Endothelial cell (in vitro differentiated cells): ENCODE data around the gene RBFOX2. TPM values are rescaled to one million over a fixed set of nuclear protein-coding genes. Genes with fewer than 3 reads are reported as not detected.
"Not testable (repeated sequence)": the region's sequence is repeated elsewhere in the genome, so short reads cannot be mapped to it uniquely, and the experiment has no call there.

Experiments
- DNase-seq: peaks from one replicate; pipeline ENCODE4 v3.0.0; 2021; ENCODE audit warnings: low spot score
- H3K27ac Mint-ChIP-seq: one replicate; pipeline ENCODE4 v1.8.0; 2021; ENCODE audit warnings: mixed read lengths, inconsistent platforms; ENCODE audit not compliant: unreplicated experiment
- H3K27me3 Mint-ChIP-seq: one replicate; pipeline ENCODE4 v1.8.0; 2021; ENCODE audit warnings: mild to moderate bottlenecking, moderate library complexity, mixed read lengths, inconsistent platforms; ENCODE audit not compliant: unreplicated experiment
- H3K36me3 Mint-ChIP-seq: one replicate; pipeline ENCODE4 v1.8.0; 2021; ENCODE audit warnings: mild to moderate bottlenecking, low read depth, mixed read lengths, inconsistent platforms; ENCODE audit not compliant: unreplicated experiment
- H3K4me1 Mint-ChIP-seq: one replicate; pipeline ENCODE4 v1.8.0; 2021; ENCODE audit warnings: mild to moderate bottlenecking, mixed read lengths, inconsistent platforms; ENCODE audit not compliant: unreplicated experiment
- H3K4me3 Mint-ChIP-seq: one replicate; pipeline ENCODE4 v1.8.0; 2021; ENCODE audit warnings: mild to moderate bottlenecking, mixed read lengths, inconsistent platforms; ENCODE audit not compliant: unreplicated experiment
- H3K9me3 Mint-ChIP-seq: one replicate; pipeline ENCODE4 v1.8.0; 2021; ENCODE audit warnings: mixed read lengths, inconsistent platforms; ENCODE audit not compliant: unreplicated experiment
- CTCF ChIP-seq: fragments of 200-600 bp; sonication (generic); IDR thresholded peaks from one replicate; pipeline ENCODE4 v1.5.0; 2021; ENCODE audit warnings: antibody characterized with exemption; ENCODE audit not compliant: unreplicated experiment
- long read RNA-seq: library from polyadenylated mRNA; unstranded; transcript quantifications from one replicate; pipeline ENCODE4 v2.0.0, GENCODE V29; 2020; ENCODE audit not compliant: unreplicated experiment
- total RNA-seq: library from RNA; stranded (reverse); fragmentation: NEBNext Ultra II Directional; extraction: Animal tissue kit (Norgen Biotek cat#: 25700); gene quantifications from one replicate; pipeline ENCODE4 v1.2.1, GENCODE V29; 2021; ENCODE audit not compliant: unreplicated experiment

The RBFOX2 gene
- total RNA-seq, result 228 TPM
- long read RNA-seq, full-length matches to known transcripts, result 36 of 762 reads
- long read RNA-seq, partial matches to known transcripts, result 4 of 762 reads
- long read RNA-seq, other reads (novel, unspliced or antisense), result 722 of 762 reads

- Mint-ChIP-seq H3K36me3 (peaks cover 8% of the 10 kb centered on the region), H3K27ac (peak within 1 kb of the TSS; percentile 94), H3K4me1 (peaks cover 28% of the 10 kb centered on the region), H3K9me3 (no peaks in the 10 kb centered on the region), H3K4me3 (peak within 1 kb of the TSS; percentile 95), H3K27me3 (peaks cover 19% of the 10 kb centered on the region)
- no peak for TF ChIP-seq CTCF
- peak; percentile 99 for DNase-seq
These were observed at the start of gene RBFOX2 for GRCh38 chr22:36028646-36029405. TSS of gene RBFOX2 (minus strand) at chr22:36028824. CDS start at chr22:36028425, 399 bp downstream.

- no peak for DNase-seq
- Mint-ChIP-seq H3K27ac (no peak overlapping the region), H3K4me3 (no peak overlapping the region), H3K4me1 (no peaks in the 10 kb centered on the region), H3K36me3 (peaks cover 6% of the 10 kb centered on the region), H3K9me3 (no peaks in the 10 kb centered on the region), H3K27me3 (no peaks in the 10 kb centered on the region)
- no peak for TF ChIP-seq CTCF
These were observed 48.6 kb upstream of the RBFOX2 start for GRCh38 chr22:36077271-36077670.

- Mint-ChIP-seq H3K4me1 (no peaks in the 10 kb centered on the region), H3K27ac (no peak overlapping the region), H3K4me3 (no peak overlapping the region), H3K27me3 (no peaks in the 10 kb centered on the region), H3K9me3 (no peaks in the 10 kb centered on the region), H3K36me3 (peaks cover 6% of the 10 kb centered on the region)
- TF ChIP-seq CTCF, result no peak
- DNase-seq, result no peak
These were observed 47.1 kb upstream of the RBFOX2 start for GRCh38 chr22:36075724-36076123.

GRCh38 chr22:36075230-36075629, 46.6 kb upstream of the RBFOX2 start:
- Mint-ChIP-seq H3K36me3 (peaks cover 6% of the 10 kb centered on the region), H3K27ac (no peak overlapping the region), H3K4me1 (no peaks in the 10 kb centered on the region), H3K9me3 (no peaks in the 10 kb centered on the region), H3K4me3 (no peak overlapping the region), H3K27me3 (no peaks in the 10 kb centered on the region)
- no peak for DNase-seq
- no peak for TF ChIP-seq CTCF

- peaks cover 6% of the 10 kb centered on the region for H3K36me3 Mint-ChIP-seq
- no peak for DNase-seq
- H3K4me1 Mint-ChIP-seq, result no peaks in the 10 kb centered on the region
- no peaks in the 10 kb centered on the region for H3K27me3 Mint-ChIP-seq
- H3K4me3 Mint-ChIP-seq, result no peak overlapping the region
- TF ChIP-seq CTCF, result no peak
- no peaks in the 10 kb centered on the region for H3K9me3 Mint-ChIP-seq
- H3K27ac Mint-ChIP-seq, result no peak overlapping the region
These were observed 44.9 kb upstream of the RBFOX2 start for GRCh38 chr22:36073476-36073875.

- H3K36me3 Mint-ChIP-seq, H3K9me3 Mint-ChIP-seq, H3K4me1 Mint-ChIP-seq, DNase-seq, H3K27ac Mint-ChIP-seq, H3K4me3 Mint-ChIP-seq, H3K27me3 Mint-ChIP-seq: not testable (repeated sequence)
These were observed 42.0 kb upstream of the RBFOX2 start for GRCh38 chr22:36070645-36071044.
